NCI-H2081 (cell line): ENCODE data around the gene CTNNA2.

Experiments
- DNase-seq, 2 experiments: peaks; one replicate each; lab custom pipeline; 2025; lab: John Stamatoyannopoulos, UW

Gene CTNNA2

DNA sequence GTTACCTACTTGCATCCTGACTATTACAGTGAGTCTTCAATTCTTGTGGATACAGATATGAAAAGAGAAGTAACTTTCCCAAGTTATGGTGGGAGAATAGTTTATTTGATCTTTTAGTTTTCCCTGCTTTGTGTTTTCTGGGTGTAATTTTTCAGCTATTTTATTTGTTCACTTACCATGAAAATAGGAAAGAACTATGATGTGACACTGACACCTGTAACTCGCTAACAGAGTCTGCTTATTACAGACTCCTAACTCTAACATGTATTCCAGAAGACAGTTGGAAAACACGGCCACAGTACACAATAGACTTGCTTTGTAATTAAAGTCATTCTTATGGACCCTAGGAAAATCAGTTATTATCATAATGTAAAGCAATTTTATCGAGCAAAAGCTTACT is 468.5 kb downstream of the CTNNA2 start:
- DNase-seq = no peak

DNA sequence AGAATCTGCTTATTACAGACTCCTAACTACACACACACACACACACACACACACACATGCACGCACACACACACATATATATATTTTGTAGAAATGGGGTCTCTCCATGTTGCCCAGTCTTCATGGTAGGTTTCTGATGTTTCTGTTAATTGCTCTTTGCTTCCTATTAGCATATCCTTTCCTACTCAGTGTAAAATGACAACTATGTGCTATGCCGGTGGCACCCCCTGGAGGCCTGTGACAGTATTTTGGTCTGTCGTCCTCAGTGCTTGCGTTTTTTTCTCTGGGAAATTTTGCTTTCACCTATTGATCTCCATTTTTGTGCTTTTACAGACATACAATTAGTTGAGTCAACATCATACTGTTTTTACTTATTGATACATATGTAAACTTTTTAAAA is 469.6 kb downstream of the CTNNA2 start:
- DNase-seq = peak in 1 of 2 experiments; percentile 23

DNA sequence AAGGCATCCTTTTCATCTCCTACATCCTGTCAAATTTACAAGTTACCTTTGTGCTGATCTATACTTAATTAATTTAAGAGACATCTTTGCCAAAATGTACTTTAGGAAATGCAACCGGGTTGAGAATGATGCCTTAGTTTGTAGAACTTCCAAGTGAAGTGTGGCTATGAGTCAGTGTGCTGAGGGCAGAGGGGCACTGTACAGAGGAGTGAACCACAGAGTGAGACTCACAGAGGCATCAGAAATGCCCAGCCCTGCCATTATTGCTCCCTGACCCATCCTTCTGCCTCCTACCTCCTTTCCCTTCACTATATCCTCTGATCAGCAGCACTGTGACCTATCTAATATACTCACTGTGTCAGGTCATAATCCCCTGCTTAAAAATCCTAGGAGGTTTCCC is 471.6 kb downstream of the CTNNA2 start:
- no peak for DNase-seq

DNA sequence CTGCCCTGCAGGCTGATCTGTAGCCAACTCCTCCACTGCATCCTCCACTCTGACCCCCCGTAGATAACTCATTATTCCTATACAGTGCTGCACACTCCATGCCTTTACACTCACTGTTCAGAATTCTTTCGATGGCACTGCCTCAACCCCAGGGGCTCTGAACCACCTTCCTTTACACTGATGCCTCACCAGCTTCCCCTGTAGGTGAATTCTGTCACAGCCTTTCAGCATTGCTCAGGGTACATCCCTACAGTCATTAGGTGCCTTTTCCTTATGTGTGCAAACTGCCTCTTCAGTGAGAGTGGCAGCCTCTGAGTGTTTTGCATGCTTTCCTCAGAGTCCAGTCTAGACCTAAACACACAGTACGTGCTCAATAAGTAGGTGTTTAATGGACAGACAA is 472.3 kb downstream of the CTNNA2 start:
- no peak for DNase-seq

DNA sequence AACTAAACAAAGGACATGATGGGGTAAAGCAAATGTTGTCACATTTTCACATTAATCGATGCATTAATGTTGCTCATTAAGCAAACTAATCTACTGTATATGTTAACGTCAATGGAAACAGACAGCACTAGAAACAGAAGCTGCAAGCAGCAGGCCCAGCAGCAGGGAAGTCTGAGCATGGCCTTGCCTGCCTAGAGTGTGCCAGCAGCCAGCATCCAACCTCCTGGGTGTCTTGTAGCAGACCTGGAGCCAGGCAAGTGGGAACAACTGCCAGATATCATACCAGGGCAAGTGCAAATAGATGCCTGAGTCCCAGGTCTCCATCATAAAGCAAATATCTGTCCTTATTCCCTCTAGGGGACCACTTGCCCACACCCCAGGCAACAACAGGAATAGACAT is 472.7 kb downstream of the CTNNA2 start:
- no peak for DNase-seq

DNA sequence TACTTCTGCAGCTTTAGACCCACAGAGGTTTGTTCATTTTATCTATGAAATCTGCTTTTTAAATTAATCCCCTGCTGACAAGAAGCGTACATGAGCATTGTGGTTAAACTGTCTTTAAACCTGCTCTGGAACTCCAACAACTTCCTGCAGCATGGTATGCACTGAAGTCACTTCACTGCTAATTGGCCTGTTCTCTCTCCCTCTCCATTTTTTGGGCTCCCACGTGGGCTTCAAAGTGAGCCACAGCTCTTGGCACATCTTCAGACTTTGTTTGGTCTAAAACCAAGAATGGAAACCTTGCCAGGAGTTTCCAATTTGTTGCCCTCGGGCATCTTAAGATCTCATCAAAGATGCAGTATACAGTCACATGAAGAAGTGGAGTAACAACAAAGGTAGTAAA is 480.3 kb downstream of the CTNNA2 start:
- no peak for DNase-seq

DNA sequence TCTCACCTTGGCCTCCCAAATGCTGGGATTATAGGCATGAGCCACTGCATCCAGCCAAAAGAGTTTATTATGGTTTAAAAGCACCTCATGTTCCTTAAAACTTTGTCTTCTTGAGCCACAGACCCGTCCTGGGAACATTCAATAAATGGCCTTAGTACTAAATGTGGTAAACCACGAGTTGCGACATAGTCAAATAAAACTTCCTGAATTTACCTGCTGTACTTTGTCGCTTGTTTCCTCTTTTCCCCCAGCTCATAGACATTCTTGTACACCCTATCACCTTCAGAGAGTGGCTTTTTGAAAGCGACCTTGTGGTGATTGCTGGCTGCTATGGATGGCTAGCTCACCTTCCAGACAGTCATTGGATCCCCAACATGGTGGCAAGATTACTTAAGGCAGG is 481.3 kb downstream of the CTNNA2 start:
- DNase-seq = no peak

DNA sequence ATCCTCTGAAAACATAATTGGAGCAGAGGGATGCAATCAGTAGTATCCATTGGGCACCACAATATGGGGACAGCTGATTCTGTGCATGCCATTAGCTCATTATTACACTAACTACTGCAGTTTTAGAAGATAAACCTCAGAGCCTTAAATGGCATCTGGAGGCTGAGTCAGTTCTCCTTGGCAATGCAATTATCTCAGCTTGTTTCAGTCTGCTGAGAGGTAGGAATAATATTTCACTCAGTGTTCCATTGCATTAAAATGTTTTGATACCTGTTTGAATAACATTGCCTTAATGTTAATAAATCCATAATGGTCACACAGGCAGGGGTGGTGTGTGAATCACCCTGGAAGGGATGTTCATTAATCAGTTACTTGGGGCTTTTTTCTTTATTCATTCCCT is 482.1 kb downstream of the CTNNA2 start:
- DNase-seq = no peak

DNA sequence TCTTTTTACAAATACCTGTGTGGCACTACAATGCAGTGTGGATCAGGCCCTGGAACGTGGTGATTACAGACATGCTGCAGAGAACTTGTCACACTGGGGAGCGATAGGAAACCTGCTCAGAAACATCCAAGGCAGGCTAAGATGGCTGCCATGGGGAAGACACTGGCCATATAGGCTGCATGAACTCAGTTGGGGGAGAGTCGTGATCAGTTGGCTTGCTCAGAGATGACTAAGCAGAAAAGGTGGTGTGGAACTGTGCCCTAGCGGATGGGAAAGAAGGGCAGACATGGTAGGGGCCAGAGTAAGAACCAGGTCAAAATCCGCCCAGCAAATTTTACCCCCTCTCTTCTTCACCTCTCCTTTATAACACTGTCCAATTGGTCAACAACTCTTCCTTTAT is 483.9 kb downstream of the CTNNA2 start:
- no peak for DNase-seq

DNA sequence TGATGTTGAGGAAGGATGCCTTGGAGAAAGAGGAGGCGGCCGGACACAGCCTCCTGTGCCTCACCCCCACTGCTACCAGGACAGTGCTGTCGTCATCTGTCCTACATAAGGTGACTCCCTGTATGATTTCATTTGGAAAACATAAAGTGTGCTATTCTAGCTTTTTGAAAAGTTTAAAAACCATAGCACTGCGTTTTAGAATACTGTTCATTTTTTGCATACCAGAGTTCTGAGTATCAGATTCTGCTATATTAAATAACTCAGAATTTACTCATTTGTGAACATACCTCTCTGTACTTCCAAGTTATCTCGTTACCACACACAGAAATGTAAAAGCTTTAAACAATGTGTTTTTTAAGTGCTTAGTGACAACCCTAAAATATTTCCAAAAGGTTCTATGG is 488.9 kb downstream of the CTNNA2 start:
- DNase-seq = no peak

DNA sequence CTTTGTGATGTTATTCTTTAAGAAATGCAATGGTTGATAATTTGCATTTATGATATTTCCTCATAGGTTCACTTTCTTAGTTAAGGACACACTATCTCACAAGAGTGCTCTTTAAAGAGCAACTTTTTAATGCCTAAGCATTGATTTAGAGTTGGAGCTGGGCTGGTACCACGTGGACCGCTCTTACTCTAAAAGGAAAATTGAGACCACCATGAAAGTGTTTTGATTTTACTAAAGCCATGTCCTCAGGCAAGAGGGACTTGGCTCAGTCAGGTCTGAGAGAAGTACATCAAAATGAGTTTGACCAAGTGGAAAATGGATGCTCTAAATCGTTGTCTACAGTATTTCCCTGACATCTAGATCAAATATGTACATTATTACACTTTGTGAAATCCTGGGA is 489.3 kb downstream of the CTNNA2 start:
- DNase-seq = no peak

DNA sequence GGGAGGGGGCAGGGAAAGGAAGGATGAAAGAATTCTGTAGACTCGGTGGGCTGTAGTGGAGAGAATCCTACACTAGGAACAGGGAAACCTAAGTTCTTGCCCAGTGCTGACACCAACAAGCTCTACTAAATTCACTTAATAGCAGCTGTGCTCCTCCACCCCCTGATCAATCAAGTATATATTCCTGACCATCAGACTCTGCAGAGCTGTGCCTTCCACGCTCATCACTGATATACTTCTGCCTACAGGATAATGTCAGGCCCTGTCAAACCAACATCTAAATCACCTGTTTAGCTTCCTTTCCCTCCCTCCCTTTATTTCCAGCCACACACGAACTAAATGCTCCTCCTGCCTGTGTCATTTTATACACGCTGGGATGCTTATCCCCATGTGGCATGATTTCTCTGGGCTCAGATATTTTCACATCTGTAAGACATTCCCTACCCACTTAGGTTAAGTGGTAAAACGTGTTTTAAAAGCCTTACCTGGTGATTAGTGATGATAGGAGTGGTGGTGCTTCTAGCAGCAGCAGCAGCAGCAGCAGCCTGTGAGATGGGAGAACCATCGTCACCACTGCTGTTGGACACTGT is 489.8 kb downstream of the CTNNA2 start:
- no peak for DNase-seq

DNA sequence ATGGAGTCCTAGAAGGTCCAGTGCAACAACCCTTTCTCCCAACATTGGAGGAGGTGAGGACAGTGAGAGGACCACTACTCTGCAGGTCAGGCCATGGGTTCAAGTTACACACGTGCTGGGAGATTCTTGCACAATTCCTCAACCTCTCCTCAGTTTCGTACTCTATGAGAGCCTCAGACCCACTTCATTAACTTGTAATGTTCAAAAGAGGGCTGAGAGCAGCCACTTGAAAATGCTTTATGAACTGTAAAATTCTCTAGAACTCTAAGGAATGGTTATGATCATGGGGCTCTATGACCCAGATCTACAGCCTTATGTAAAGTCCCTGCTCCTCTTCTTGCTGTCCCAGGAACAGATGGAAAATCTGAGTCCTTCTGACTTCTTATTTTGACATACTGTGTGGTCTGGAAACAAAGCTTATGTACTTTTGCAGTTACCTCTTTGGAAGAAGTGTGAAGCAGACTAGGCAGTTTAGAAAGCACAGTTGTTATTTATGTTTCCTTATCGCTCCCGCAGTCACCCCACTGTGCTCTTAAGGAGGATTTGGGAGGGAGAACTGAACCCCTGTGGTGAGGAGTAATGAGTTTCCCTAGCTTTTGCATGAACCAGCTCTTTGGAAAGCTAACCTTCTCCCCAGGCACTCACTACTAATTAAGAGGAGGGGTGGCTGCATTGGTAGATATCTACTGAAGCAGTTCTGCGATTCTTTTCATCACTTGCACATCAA is 495.1 kb downstream of the CTNNA2 start:
- DNase-seq = no peak

DNA sequence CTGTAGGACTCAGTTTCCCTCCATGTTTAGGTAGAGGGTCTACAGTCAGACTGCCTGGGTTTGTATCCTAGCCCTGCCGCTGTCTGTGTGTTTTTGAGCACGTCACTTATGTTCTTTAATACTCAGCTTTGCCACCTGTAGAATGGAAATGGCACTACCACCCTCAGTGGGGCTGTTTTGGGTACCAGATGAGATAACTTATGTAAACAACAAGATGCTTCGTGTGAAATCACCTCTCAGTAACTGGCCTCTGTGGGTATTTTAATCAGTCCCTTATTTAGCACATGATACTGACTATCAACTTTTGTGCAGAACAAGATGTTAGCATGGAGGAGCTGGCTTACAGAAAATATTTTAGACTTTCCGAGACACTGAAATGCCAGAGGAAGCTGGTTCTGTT is 495.7 kb downstream of the CTNNA2 start:
- DNase-seq = no peak

DNA sequence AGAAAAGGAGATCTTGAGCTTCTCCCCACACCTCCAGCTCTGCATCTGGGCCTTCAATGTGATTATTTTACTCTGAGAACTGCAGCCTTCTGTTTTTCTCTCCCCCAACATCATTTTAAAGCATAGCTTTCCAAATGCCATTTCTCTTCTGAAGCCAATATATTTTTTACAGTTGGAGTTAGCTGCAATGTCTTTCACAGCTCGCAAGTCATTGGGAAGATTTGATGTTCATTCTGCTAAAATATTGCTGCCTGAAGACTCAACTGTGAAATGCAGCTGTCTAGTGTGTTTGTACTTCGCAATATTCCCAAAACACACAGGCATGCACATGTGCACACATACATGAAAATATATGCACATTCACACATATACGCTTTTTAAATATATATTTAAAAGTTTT is 496.4 kb downstream of the CTNNA2 start:
- no peak for DNase-seq

DNA sequence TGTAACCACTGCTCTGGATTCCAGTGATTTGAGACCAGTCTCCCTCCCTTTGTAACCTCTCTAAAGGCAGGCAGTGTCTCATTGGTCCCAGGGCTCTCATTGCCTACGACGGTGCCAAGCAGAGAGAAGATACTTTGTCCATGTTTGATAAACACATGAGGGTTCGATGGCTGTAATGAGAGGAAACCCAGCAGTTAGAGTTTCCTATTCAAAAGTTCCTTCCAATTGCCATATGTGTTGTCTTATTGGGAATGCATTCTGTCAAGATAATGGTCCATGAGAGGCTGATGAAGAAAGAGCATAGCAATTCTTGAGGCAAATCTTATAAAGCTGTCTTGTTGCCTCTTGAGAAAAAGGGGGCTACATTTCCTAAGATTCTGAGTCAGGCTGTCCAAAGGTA is 499.2 kb downstream of the CTNNA2 start:
- no peak for DNase-seq

DNA sequence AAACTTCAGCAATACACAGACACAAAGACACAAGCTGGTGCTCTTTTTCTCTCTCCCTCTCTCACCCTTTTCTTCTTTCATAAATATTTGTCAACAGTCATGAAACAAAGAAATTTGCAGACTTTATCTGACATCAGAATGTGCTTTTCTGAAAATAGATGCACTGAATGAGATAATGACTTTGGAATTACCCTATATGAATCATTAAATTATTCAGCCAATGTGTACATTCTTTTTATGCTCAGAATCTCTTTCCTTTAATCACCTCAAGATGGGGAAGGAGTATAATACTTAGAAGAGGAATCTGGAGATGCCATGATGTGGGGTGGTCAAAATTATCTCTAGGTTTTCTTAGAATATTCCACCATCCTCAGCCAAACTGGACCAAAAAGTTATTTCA is 501.8 kb downstream of the CTNNA2 start:
- DNase-seq = no peak

DNA sequence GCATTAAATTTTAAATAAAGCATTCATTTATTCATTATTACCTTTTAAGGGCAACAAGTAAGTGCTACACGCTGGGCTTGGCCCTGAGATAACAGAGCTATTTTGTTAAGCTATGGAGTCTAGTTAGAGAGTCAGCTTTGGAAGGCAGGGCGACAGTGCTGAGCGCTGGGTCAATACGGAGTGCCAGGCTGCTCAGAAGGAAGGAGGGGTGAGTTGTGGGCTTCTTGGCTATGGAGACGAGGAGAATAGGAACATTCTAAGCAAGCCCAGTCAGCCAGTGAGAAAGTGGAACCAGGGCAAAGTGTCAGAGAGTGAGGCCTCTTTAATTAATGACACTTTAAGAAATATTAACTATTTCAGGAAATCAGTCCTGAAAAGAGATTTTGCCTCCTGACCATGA is 503.3 kb downstream of the CTNNA2 start:
- DNase-seq = no peak

DNA sequence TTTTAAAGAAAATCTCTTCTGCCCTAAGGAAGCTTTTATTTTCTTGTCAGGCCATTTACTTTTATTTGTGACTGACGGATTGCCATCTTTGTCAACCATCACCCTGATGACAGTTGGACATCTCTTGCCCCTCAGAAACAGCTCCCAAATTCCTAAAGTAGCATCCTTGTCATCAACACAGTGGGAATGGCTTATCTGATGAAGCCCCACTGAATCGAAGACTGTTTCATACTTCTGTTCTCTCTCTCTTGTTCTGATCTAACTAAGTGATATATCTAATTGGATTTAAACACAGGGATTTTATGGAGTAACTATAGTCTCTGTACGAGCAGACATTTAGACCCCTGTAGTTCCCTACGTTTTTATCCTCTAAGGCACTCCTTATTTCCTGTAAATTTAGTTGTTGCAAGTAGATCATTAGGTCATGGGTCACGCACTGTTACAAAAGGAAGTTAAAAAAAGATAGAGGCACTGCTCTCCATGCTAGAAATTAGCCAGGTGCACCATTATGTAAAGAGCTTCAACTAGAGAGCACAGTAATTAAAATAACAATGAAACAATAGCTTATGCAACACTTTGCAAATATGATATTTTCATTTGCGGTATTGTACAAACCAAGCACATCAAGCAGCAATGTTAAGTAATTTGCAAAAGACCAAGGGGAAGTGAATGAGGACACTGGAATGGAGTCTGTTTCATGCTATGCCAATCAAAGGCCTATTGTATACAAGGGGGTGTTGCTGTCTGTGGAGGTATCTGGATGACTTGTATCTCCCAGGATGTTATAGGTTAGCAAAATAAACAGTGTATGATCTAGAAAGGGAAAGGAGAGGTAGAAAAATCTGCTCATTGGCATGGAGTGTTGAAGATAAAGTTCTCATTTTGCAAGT is 507.0 kb downstream of the CTNNA2 start:
- DNase-seq = peak; percentile 62 to 90

DNA sequence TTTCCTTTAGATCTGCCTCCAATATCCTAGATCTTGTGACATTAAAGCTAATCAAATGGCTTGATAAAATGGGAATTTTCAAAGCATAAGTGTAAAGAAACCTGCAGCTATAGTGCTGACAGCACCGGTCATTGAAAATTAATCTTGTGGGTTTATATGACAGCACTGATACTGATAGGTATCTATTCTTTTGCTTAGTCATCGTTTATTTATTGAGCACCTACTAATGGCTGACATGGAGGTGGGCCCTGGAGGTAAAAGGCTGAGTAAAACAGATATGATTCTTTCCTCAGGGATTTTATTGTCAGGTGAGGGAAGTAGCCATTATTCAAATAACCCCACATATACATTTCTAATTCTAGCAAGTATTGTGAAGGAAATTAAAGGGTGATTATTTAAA is 509.2 kb downstream of the CTNNA2 start:
- no peak for DNase-seq

DNA sequence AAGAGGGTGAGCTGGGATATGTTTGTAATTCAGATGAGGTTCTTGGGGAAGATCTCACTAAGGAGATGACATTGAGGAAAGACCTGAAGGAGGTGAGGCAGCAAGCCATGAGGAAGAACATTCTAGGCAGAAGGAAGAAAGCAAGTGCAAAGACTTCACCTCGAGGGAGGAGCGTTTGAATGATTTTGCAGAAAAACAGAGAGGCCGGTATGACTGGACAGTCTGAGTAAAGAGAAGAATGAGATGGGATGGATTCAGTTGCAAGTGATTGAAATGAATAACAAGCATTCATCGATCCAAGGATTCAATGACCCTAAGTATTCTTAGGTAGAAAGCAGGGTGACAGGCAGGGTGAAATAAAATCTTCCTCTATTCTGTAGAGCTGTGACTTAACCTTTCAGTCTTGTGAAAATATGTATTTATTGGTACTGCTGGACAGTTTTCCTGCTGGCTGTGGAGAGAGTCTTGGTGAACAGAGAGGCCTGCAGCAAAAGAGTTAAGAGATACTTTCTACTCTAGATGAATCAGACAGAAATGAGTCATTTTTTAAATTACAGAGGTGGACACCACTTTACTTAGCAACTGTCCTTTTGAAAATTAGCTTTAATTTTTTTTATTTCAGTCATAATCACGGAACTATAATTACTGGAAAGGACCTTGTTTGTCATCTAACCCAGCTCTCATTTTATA is 513.3 kb downstream of the CTNNA2 start:
- no peak for DNase-seq

DNA sequence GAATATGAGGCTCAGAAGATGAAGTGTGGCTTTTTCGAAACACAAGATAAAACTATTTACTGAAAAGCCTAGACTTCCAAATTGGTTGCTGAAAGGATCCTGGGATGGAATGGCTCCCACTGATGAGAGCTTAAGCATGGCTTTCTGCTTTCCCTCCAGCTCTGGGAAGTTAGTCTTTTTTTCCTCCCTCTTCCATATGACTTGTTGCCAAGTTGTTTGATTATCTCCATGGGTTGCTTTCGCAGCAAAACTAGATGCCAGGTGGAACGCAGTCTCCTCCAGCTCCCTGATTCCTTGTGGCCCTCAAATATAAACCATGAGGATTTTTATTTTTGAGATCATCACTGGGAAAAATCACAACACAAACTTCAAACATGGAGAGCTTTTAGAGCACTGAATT is 515.2 kb downstream of the CTNNA2 start:
- DNase-seq = no peak

DNA sequence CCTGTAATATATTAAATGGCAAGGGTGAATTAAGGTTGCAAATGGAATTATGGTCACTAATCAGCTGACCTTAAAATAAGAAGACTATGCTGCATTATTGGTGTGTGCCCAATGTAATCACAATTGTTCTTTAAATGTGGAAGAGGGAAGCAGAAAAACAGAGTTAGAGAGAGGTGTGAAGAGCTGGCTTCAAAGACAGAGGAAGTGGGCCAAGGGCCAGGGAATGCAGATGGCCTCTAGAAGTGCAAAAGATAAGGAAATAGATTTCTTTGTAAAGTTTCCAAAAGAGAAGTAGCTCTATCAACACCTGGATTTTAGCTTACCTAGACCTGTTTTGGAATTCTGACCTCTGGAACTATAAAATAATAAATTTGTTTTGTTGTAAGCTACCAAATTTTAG is 515.7 kb downstream of the CTNNA2 start:
- DNase-seq = no peak
